Upper lobe of right lung (tissue), 1 donor: ENCODE results near the gene OR6J1. TPM values are rescaled to one million over a fixed set of nuclear protein-coding genes. Genes with fewer than 3 reads are reported as not detected.
A peak's percentile ranks its signal among the peaks of the same experiment; 100 is the strongest.
"Not testable (repeated sequence)": the region's sequence is repeated elsewhere in the genome, so short reads cannot be mapped to it uniquely, and the experiment has no call there.

Experiments
- ATAC-seq: fragments of 200-7000 bp; cut with Tn5 transposase; one replicate; pipeline ENCODE4 v1.9.1; 2020; ENCODE audit warnings: mild to moderate bottlenecking, moderate library complexity
- DNase-seq: peaks from one replicate; pipeline ENCODE4 v3.0.0-alpha.2; 2020
- H3K27ac ChIP-seq: fragments of 200-600 bp; one replicate; pipeline ENCODE4 v1.8.0; 2022
- H3K27me3 ChIP-seq: fragments of 200-600 bp; one replicate; pipeline ENCODE4 v1.8.0; 2022; ENCODE audit warnings: mild to moderate bottlenecking
- H3K36me3 ChIP-seq: fragments of 200-600 bp; one replicate; pipeline ENCODE4 v1.8.0; 2022
- H3K4me1 ChIP-seq: fragments of 200-600 bp; one replicate; pipeline ENCODE4 v1.8.0; 2022
- H3K4me3 ChIP-seq: fragments of 200-600 bp; one replicate; pipeline ENCODE4 v1.8.0; 2022; ENCODE audit warnings: mild to moderate bottlenecking
- H3K9me3 ChIP-seq: fragments of 200-600 bp; one replicate; pipeline ENCODE4 v1.8.0; 2022
- CTCF ChIP-seq: fragments of 200-600 bp; IDR thresholded peaks from one replicate; pipeline ENCODE4 v1.8.0; 2022; ENCODE audit warnings: antibody characterized with exemption
- intact Hi-C: fragments of 100-400 bp; cut with DNase I; formaldehyde crosslinking; loops from one replicate; pipeline ENCODE4 v1.11.0; 2022
- long read RNA-seq: library from polyadenylated mRNA; unstranded; transcript quantifications from one replicate; pipeline ENCODE4 v2.0.0, GENCODE V29; 2021
- total RNA-seq: library from RNA; stranded (reverse); fragmentation: NEBNext Ultra II Directional; extraction: Animal tissue kit (Norgen Biotek cat#: 25700); gene quantifications from one replicate; pipeline ENCODE4 v1.2.1, GENCODE V29; 2021
- donor health status: DM: no; HTN: yes; CAD: no; lungs with severe emphysema.

OR6J1 gene
- total RNA-seq, result not detected
- long read RNA-seq, result 0 reads

GRCh38 chr14:22644305-22644635 lies at the start of gene OR6J1:
Gene OR6J1, minus strand, starts transcription at chr14:22644352. Its CDS starts 9,541 bp downstream, at chr14:22634811.
- no peaks in the 10 kb centered on the region for H3K36me3 ChIP-seq
- intact Hi-C loops, result no loop called here
- DNase-seq (no peak), ATAC-seq (peak; percentile 36)
- no peak within 1 kb of the TSS for H3K27ac ChIP-seq
- no peak for TF ChIP-seq CTCF
- H3K9me3 ChIP-seq, result no peaks in the 10 kb centered on the region
- H3K27me3 ChIP-seq, result no peaks in the 10 kb centered on the region
- H3K4me1 ChIP-seq, result no peaks in the 10 kb centered on the region
- H3K4me3 ChIP-seq, result no peak within 1 kb of the TSS

- Histone ChIP-seq H3K4me1 (no peaks in the 10 kb centered on the region), H3K4me3 (no peak overlapping the region), H3K27ac (no peak overlapping the region), H3K36me3 (no peaks in the 10 kb centered on the region), H3K9me3 (peaks cover 12% of the 10 kb centered on the region), H3K27me3 (no peaks in the 10 kb centered on the region)
- ATAC-seq (no peak), DNase-seq (no peak)
- intact Hi-C loops, result no loop called here
- no peak for TF ChIP-seq CTCF
Observed at GRCh38 chr14:22692194-22692593, 48.0 kb upstream of the OR6J1 start.

- H3K27ac ChIP-seq, result no peak overlapping the region
- DNase-seq (no peak), ATAC-seq (peak; percentile 65)
- TF ChIP-seq CTCF, result no peak
- no peaks in the 10 kb centered on the region for H3K27me3 ChIP-seq
- peaks cover 12% of the 10 kb centered on the region for H3K9me3 ChIP-seq
- intact Hi-C loops, result no loop called here
- H3K4me3 ChIP-seq, result no peak overlapping the region
- H3K4me1 ChIP-seq, result no peaks in the 10 kb centered on the region
- no peaks in the 10 kb centered on the region for H3K36me3 ChIP-seq
Observed at GRCh38 chr14:22691171-22691570, 47.0 kb upstream of the OR6J1 start.

GRCh38 chr14:22689199-22689598 lies 45.0 kb upstream of the OR6J1 start:
- Histone ChIP-seq H3K4me1 (no peaks in the 10 kb centered on the region), H3K27ac (no peak overlapping the region), H3K9me3 (peaks cover 12% of the 10 kb centered on the region), H3K4me3 (no peak overlapping the region), H3K27me3 (no peaks in the 10 kb centered on the region), H3K36me3 (no peaks in the 10 kb centered on the region)
- ATAC-seq (no peak), DNase-seq (no peak)
- intact Hi-C loops, result no loop called here
- no peak for TF ChIP-seq CTCF

GRCh38 chr14:22687969-22688368 lies 43.8 kb upstream of the OR6J1 start:
- ATAC-seq, H3K4me3 ChIP-seq, intact Hi-C loops, H3K27ac ChIP-seq, DNase-seq, H3K36me3 ChIP-seq, H3K27me3 ChIP-seq, H3K4me1 ChIP-seq: not testable (repeated sequence)
- H3K9me3 ChIP-seq, result peaks cover 11% of the 10 kb centered on the region

GRCh38 chr14:22686176-22686611 lies 42.0 kb upstream of the OR6J1 start:
- H3K4me3 ChIP-seq, DNase-seq, H3K4me1 ChIP-seq, ATAC-seq, H3K36me3 ChIP-seq, intact Hi-C loops, H3K27ac ChIP-seq, H3K9me3 ChIP-seq, H3K27me3 ChIP-seq: not testable (repeated sequence)

- H3K4me1 ChIP-seq, result no peaks in the 10 kb centered on the region
- no peak for TF ChIP-seq CTCF
- H3K27me3 ChIP-seq, result peaks cover 4% of the 10 kb centered on the region
- intact Hi-C loops, result no loop called here
- no peaks in the 10 kb centered on the region for H3K9me3 ChIP-seq
- no peaks in the 10 kb centered on the region for H3K36me3 ChIP-seq
- no peak overlapping the region for H3K4me3 ChIP-seq
- DNase-seq, result no peak
- ATAC-seq, result no peak
- H3K27ac ChIP-seq, result no peak overlapping the region
Observed at GRCh38 chr14:22685467-22685866, 41.3 kb upstream of the OR6J1 start.

GRCh38 chr14:22683428-22683827 lies 39.3 kb upstream of the OR6J1 start:
- H3K27me3 ChIP-seq, DNase-seq, H3K27ac ChIP-seq, H3K36me3 ChIP-seq, H3K4me3 ChIP-seq, H3K4me1 ChIP-seq, H3K9me3 ChIP-seq, intact Hi-C loops, ATAC-seq: not testable (repeated sequence)
